Eye (tissue), 1 donor: ENCODE results near the gene SLC7A5.
"Not testable (repeated sequence)": the region's sequence is repeated elsewhere in the genome, so short reads cannot be mapped to it uniquely, and the experiment has no call there.

Experiments used
- DNase-seq: peaks from one replicate; pipeline ENCODE4 v3.0.0-alpha.2; 2015

SLC7A5 gene

DNA sequence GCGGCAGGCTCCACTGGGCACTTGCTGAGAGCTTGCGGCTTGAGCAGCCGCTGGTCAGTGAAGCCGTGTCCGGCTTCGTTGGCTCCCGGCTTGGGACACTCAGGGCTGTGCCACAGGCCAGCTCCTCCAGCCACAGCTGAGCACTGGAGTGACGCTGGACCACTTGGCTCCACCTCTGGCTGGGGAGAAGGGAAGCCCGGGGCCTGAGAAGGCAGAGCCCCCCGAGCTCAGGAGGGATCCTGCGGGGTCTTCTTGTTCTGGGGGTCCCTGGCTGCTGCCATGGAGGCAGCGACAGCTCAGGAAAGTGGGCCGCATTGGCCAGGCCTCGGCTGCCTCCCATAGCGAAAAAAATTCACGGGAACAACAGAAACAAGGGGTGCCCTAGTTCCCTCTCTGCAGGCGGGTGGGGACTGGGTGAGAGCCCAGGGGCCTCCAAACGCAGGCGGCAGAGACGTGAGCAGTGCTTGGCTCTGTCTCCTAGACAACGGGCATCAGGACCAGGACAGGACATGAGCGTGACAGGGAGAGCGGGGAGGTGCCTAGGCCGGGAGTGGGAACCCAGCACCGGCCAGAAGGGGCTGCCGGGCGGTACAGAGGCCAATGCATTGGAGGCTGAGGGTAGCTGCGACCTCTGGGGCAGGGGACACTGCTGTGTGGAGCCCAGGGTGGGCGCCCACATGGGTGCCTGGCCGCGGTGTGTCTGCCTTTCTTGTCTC is 37.7 kb downstream of the SLC7A5 start:
- no peak for DNase-seq

DNA sequence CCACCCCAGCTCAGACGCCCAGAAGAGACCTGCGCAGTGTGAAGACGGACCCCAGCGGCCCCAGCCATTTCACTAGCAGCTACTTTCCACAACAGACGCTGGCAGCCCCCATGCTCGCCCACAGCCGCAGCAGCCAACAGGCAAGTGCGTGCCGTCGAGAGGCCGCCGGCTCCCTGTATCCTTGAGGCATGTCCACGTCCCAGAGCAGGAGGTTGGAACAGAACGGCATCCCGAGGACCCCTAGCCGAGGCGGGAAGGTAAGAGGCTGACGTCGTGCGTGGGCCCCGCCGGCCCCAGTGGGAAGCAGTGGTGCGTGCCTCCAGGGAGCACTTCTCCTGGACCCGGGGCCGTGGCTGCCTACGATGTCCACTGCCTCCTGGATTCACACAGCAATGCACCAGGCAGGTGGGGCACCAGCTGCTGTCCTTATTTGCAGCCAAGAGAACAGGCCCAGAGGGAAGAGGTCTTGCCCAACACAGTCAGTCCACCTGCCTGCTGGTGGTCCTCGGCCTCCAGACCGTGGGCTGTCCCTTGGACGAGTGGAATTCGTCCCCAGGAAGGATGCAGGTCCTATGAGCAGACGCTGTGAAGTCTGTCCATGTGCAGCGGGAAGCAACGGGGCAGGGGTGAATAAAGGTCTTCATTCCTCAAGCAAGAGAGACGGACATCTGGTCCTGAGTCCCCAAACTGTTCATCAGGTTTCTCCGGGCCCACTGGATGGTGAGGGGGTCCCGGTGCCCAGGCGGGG is 38.5 kb downstream of the SLC7A5 start:
- DNase-seq, result no peak

DNA sequence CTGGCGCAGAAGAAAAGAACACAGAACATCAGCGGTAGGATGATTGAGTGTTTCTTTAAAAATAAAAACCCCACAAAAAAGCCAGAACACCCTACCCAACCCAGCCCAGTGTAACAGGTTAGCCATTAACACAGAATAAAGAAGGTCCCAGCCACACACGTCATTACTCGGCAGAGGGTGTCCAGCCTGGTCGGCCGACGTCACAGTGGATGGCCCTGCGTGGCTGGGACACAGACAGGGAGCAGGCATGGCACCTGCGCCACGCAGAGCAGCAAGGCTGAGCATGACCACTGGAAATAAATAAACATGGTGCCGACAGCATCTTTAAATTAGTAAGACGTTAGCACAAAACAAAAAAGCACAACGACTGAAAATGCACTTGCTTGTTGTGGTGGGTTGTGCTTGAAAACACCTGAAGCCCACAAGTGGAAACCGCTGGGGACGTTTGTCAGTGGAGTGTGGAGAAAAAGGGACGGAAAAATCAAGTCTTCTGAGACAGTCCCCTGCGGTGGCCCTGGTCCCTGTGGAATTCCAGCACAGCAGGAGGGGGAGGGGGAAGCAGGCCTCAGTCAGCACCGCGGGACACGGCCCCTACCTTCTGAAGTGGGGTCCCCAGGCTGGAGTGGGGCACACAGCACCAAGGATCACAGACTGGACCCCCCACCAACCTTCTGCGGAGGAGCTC is 39.2 kb downstream of the SLC7A5 start:
- DNase-seq, result no peak

DNA sequence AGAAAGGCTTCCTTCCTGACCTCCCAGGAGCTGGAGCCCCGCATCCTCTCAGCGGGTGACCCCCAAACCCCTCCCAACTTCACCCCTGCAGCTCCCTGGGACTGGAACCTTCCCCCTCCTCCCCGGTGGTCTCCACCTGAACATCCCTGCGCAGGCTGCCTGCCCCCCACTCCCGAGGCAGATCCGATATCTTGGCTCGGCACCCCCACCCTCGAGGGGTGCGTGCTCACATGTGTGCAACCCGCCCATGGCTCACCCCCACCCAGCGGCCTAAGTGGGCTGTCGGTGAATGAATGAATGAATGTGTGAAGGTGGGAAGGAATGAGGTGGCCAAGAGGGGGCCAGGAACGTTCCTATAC is 39.7 kb downstream of the SLC7A5 start:
- DNase-seq, result no peak

DNA sequence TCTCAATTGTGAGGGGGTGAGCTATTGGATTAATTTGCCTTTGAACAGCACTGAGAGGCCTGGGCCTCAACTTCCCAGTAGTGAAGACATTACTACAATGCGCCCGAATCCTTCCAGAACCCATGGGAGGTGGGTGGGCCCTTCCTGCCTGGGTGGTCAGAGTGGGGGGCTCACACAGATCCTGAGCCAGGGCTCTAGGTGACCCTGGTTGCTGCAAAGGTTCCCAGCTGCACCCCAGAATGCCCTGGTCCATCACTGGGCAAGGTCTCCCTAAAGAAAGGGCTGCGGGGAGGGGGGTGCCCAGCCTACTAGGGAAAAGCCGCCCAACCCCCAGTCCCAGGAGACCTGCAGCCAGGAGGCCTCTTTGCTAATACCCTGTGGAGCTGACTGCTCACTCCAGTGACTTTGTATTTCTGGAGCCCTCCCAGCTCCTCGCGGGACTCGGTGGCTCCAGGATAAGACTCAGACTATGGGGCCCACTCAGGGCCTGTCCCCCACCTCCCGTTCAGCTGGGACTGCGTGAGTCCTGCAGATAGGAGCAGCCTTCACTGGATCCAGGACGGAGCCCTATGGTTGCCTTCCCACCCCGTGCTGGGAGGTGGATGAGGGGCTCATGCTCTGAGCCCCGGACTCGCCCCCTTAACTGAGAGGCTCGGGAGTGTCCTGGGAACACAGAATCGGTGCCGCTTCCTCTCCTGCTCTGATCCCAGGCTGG is 40.2 kb downstream of the SLC7A5 start:
- DNase-seq, result no peak

DNA sequence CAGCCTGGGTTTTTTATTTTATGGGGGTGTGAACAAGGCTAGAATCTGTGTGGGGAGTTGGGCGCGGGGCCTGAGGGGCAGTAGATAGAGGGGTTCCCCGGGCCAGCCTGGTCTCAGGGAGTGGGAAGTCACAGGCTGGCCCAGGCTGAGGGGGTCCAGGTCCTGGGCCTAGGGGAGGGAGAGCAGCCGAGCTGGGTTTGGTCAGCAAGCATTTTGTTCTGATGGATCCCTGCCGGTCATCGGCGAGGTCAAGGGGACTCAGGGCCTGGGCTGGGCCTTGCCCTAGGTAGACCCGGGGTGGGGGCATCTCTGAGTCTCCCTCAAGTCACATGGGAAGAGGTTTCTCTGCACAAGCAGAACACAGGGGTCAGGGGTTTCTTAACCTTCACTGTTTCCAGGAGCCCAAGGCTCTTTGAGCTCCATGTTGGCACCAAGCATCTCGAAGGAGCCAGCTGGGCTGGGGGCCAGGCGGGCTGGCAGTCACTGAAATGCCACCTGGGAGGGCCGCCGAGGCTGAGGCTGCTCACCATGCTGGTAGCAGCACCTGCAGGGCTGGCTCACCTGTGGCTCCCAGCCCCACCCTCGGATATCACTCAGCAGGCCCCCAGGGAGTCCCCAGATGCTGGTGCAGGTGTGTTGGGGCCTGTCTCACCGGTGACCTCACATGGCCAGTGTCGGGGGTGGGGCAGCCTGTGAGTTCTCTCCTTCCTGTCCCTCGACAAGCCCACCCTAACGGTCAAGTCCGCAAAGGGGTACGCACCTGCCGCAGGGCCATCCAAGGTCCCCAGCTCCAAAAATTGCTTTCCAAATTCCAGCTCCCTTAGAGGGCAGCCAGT is 41.0 kb downstream of the SLC7A5 start:
- DNase-seq, result no peak

DNA sequence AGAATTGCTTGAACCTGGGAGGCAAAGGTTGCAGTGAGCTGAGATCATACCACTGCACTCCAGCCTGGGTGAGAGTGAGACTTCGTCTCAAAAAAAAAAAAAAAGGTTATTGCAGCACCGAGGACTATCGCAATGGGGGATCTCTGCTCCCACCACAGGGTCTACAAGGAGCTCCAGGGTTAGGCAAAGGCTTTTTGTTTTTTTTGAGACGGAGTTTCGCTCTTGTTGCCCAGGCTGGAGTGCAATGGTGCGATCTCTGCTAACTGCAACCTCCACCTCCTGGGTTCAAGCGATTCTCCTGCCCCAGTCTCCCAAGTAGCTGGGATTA is 41.8 kb downstream of the SLC7A5 start:
- DNase-seq, result not testable (repeated sequence)

DNA sequence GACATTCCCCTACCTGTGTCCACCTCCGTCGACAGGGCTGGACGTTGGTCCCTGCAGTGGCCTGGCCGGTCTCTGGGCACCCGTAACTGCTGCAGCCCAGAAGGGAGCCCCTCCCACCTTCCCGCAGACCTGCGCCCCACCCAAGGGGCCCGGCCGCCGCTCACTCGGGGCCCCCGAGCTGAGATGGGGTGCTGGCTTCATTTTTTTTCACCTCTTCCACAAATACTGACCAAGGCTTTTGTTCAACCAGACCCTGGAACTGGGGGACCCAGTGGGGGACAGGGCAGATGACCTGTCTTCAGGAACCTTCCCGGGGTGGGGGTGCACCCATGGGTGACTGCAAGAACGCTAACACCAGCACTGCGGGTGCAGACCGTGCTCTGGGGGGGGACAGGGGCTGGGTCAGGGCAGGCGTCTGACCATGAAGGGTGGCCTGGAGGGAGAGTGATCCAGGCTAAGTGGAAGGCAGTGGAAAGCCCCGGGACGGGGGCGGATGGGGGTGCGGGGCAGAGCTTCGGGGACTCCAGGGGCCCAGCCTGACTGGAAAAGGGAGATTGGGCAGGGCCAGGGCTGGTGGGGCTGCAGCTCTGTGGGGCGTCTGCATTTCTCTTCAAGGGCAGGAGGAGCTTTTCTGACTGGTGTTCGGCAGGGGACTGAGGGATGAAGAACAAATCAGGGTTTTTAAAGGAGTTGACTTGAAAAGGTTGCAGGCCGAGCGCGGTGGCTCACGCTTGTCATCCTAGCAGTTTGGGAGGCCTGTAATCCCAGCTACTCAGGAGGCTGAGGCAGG is 42.3 kb downstream of the SLC7A5 start:
- no peak for DNase-seq

DNA sequence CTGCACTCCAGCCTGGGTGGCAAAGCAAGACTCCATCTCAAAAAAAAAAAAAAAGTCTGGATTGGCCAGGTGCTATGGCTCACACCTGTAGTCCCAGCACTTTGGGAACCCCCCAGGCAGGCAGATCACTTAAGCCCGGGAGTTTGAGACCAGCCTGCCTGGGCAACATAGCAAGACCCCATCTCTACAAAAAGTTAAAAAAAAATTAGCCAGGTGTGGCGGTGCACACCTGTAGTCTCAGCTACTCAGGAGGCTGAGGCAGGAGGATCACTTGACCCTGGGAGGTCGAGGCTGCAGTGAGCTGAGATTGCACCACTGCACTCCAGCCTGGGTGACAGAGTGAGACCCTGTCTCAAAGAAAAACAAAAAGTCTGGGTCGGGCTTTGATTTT is 42.9 kb downstream of the SLC7A5 start:
- not testable (repeated sequence) for DNase-seq

DNA sequence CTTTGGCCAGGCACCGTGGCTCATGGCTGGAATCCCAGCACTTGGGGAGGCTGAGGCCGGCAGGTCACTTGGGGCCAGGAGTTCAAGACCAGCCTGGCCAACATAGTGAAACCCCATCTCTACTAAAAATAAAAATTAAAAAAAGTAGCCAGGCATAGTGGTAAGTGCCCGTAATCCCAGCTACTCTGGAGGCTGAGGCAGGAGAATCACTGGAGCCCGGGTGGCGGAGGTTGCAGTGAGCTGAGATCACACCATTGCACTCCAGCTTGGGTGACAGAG is 43.5 kb downstream of the SLC7A5 start:
- not testable (repeated sequence) for DNase-seq

DNA sequence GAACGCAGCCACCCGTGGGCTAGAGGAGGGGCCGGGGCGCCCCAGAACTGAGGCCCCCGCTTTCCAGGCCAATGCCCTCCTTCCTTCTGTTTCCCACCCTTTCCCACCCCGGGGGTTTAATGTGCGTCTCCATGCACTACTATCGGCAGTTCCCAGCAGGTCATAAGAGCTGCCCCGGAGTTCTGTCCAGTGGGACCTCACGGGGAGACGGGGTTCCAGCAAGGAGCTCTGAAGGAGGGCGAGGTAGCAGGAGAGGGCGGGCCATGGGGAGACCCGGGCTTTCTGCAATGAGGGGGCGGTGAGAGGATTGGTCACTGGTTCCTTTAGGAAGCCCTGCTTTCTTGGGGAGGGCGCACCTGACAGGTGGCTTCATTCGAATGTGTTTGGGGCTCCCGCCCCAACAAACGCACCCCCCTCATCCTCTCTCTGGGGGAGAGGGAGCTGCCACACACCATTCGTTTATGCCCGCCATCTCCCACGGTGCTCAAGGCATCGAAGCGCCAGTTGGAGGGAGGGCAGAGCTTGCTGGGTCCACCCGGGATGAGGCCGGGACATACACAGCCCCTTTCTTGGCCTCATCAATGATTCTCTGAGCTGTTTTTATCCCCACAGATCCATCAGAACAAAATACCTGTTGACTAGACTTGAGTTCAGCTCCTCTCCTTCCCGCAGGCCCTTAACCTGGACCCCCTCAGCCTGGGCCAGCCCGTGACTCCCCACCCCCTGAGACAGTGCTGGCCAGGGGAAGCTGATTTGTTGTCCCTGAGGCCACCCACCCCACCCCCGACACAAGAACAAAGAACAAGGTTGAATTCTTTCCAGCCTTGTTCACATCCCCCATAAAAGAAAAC is 44.1 kb downstream of the SLC7A5 start:
- DNase-seq, result no peak

DNA sequence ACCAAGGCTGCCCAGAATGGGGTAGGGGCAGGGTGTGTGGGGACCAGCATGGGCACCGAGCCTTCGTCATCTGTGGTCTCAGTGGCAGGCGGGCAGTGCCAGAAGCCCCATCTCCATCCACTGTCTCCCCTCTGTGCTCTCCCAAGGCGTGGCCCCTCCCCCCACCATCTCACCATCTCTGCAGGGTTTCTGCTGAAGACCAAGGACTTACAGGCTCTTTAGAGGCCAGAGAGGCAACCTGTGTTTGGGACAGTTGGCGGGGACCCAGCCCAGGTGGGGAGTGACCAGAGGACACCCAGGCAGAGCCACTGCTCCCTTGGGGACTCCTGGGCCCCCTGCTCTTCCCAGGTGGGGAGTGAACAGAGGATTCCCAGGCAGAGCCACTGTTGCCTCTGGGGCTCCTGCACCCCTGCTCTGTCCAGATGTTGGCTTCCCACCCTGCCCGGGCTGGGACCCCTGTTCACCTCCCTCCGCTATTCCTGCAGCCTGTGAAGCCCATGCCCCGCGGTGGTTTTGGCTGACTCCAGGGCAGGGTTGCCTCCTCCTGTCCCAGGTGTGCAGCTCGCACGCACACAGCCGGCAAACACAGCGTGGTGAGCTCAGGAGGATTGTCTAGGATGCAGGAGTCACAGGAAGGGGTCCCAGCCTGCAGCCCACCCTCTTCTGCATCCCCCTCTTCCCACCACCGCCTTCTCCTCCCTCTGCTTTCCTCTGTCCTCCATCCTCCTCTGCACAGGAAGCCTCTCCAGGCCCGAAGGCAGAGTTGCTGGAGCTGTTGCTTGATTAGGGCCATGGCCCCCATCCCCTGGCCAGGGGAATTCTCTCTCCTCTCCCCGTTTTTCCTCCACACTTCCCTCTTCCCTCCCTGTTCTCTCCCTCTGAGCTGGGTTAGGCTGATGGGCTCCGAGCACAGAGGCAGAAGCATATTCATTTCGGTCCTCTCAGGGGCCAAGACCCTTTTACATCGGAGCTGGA is 45.0 kb downstream of the SLC7A5 start:
- no peak for DNase-seq

DNA sequence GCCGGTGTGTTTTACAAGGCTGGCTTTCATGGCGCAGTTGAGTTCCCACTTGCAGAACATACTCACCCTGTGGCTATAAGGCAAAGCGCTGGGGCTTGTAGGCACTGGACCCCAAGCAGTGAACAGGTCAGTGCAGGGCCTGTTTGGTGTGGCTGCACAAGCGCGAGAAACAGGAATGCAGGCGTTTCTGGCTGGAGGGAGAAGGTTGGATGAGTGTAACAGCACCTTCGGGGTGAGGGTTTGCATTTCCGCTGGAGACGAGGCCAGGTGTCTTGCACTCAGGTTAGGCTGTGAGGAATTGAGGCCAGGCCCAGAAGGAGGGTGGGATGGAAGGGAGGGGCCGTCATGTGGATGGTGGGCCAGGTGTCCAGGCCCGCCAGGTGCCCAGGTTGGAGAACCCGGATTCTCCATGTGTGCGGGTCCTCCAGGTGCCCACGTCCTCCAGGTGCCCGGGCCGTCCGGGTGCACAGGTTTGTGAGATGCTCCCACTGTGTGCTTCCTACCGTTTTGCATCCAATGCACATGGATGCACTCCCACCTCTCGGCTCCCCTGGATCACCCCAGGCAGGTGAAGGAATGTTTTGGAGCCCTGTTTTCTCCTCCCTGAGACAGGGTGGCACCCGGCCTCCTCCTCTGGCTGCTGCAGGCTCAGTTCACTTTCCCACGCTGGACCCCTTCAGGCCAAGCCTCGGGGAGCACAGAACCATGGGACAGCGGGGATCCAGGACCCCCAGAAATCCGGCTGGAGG is 46.0 kb downstream of the SLC7A5 start:
- DNase-seq, result no peak

DNA sequence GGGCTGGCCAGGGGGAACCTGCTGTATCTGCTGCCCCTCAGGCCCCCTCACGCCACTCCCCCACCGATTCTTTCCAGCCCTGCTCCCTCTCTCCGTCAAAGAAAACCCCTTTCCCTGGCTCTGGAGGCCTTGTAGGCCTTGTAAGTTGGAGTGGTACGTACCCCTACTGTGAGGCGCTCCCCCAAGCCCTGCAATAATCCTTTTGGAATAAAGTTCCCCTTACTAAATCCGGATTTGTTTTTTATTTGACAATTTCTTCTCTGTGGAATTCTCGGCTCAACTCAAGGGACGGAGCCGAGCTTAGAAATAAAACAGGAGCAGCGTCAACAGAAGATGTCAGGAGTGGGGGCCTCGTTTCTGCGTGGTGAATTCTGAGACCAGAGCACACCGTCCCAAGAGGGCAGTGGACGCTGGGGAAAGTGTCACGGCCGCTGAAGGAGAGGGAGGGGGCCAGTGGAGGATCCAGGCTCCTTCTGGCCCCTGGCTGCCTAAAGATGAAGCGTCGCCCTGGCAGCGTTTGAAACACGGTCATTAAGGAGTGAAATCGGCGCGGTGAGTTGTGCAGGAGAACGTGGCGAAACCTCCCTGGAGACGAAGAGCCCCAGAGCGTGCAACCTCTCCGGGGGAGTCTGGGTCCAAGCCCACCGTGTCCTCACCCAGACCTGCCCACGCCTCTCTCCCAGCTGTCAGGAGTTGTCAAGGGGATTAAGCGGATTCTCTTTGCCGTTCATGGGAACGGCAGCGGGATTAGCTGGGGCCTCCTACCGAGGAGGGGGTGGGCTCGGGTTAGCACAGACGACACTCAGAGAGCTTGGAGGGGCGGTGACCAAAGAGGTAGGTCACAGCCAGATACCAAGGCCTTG is 47.0 kb downstream of the SLC7A5 start:
- peak; percentile 91 for DNase-seq

DNA sequence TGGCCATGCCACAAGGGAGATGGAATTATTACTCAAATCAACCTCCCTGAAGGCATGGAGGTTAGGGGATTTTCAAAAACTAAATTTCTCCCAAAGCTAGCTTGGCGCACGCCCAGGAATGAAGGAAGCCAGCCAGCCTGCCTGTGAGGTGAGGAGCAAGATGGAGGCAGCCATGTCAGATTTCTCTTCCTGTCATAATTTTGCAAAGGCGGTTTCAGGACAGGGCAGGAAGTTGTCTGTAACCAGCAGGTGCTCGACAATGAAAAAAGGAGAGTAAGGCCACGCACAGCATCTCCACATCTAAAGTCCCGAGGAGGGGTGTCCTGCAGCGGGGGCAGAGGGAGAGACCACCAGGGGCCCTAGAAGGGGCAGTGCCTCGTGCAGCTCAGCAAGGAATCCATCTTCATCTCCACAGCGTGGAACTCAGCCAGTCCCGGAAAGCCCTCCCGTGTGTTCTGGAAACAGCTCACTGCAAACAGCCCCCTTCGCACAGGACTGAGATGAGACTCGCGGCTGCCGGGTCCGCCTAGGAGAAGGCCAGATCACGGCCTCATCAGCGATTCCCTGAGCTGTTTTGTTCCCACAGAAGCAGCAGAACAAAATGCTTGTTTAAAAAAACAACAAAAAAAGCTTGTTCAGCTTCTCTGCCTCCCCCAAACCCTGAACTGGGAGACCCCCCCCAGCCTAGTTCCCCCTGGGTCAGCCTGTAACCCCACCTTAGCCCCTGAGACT is 47.8 kb downstream of the SLC7A5 start:
- DNase-seq, result peak; percentile 66

DNA sequence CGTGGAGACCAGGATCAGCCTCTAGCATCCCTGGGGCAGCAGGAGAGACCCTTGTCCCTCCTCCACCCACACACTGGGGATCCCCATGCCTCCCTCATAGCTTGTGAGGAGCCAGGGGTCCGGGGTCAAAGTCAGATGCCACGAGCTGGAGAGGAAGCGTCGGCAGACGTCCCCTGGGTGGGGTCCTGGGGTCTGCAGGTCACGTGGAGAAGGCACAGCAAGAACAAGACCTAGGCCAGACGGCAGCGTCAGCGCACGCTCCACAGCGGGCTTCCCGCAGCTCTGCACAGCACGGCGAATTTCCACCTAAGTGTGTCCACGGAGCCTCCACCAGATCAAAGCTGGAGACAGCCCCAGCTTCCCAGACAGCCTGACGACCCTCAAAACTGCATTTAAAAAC is 49.3 kb downstream of the SLC7A5 start:
- no peak for DNase-seq

DNA sequence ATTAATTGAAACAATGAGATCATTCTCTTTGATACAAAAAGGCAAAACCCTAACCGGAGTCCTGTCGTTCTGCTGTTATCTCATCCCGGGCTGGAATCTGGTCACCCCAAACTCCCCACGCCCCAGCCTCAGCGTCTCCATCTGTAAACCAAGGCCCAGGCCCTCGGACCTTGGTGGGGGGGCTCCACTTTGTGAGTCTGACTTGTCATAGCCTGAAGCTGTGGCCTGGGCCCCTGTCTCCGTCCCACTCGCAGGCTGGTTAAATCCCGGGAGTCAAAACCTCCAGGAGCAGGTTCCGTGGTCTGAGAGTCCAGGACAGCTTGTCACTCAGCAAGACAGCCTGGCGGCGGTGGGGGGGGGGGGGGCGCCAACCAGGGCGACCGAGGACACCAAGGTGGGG is 50.0 kb downstream of the SLC7A5 start:
- no peak for DNase-seq
